HG03025 (cell line): Measurements from ENCODE around the gene HTR3E.
A peak's percentile ranks its signal among the peaks of the same experiment; 100 is the strongest.

Source experiments
- ATAC-seq: cut with Tn5 transposase; IDR thresholded peaks from one replicate; pipeline ENCODE4 v1.9.1; 2021; ENCODE audit warnings: mild to moderate bottlenecking, moderate library complexity; ENCODE audit not compliant: unreplicated experiment, low FRiP score

Gene HTR3E

DNA sequence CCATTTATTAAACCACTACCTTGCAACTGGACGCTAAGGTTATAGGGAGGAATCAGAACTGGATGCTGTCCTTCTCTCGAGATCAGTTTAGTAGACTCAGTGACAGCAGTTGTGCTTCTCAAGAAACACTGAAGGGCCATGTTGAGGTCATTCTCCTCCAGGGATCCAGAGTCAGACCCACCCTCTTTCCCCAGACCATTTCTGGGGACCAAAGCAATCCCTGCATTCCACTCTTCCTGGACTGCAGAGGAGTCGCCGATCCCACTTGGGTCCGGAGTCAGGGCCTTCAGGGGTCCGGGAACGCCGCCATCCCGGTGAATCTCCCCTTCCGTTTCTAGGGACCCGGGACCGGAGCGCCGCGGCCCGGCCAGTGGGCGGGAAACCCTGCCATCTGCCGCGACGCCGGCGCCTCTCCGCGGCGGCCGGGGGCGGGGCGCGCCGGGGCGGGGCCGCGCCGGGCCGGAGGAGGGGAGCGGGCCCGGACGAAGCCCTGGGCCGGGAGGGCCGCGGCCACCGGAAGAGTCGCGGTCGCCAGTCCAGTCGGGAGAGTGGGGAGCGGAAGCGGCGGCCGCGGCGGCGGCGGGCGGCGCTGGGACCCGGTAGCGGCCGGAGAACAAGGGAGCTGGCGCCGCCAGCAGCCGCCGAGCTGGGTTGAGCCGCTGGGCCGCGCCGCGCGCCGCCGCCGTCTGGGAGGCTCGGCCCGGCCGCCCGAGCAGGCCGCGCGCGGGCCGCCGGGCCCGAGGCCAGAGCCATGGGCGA lies 58.2 kb downstream of the HTR3E start, which contains the start of gene DVL3:
Gene DVL3, plus strand, starts transcription at position 493 of the 759 bp plus-strand sequence. Its CDS starts 259 bp downstream, at position 752.
- ATAC-seq: peak; percentile 62

DNA sequence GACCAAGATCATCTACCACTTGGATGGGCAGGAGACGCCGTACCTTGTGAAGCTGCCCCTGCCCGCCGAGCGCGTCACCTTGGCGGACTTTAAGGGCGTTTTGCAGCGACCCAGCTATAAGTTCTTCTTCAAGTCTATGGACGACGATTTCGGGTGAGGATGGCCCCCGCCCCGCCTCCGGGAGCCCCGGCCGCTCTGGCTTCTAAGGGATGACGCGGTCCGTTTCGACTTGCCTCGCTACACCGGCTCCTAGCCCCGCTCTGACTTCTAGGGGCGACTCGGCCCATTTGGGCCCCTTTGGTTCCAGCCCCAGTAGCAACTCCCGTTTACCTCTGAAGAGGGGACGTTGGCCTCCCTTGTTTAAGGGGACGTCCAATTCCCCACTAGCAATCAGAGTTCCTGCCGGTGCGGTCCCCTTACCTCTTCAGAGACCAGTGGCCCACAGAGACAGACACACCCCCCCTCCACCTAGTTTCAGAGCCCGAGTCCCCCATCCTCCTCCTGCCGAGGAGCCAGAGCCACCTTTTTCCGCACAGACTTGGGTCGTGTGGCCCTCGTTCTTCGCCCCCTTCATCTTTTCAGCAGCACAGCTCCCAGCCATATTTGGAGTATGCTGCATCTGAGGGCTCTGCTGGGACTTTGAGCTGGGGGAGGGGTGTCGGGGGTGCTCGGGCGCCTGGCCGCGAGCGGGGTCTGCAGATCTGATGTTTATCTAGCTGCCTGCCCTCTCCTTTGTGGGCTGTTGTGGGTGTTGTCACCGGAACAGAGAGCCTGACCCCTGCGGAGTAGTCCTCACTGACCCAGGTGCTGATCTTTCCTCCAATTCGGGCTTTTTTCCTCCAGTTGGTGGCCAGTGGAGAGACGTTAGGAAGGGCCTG lies 59.0 kb downstream of the HTR3E start:
- ATAC-seq: peak; percentile 25

DNA sequence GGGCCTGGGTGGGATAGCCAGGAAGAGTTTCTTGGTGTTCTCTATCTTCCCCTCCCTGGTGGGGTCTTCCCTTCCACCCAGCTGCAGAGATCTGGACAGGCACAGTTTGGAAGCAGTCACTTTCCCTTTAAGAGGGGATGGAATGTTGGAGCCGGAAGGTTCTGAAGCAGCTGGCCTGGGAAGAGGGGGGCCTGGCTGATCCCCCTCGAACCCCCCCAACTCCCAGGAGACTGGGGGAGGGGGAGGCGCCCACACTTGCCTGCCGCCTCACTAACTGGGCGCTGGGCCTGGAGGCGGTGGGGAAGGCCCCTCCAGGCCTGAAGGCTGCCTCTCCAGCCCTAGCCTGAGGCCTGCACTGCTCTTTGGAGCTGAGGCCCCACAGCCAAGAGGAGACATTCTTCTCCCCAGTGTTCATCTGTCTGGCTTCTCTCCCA lies 59.7 kb downstream of the HTR3E start:
- no peak for ATAC-seq
